Bronchial epithelial cell (primary cell): Measurements from ENCODE around the gene SEC16B. TPM values are rescaled to one million over a fixed set of nuclear protein-coding genes. Genes with fewer than 3 reads are reported as not detected.

Experiments
- DNase-seq: peaks from one replicate; pipeline ENCODE4 v3.0.0-alpha.2; 2010; ENCODE audit warnings: low read depth
- FAIRE-seq: peaks from 2 replicates; lab custom pipeline; 2011; peaks lifted over from hg19 to GRCh38; lab: Jason Lieb, UNC
- H3K27me3 ChIP-seq: 2 replicates; pipeline ENCODE4 v1.5.1; 2011; ENCODE audit warnings: low read length; ENCODE audit not compliant: control insufficient read depth, insufficient read depth
- H3K36me3 ChIP-seq: 2 replicates; pipeline ENCODE4 v1.5.1; 2011; ENCODE audit warnings: low read length; ENCODE audit not compliant: control insufficient read depth, insufficient read depth
- H3K4me3 ChIP-seq: 2 replicates; pipeline ENCODE4 v1.5.1; 2011; ENCODE audit warnings: mild to moderate bottlenecking, low read depth, low read length, control low read depth
- CTCF ChIP-seq: IDR thresholded peaks from 2 replicates; pipeline ENCODE4 v1.5.1; 2011; ENCODE audit warnings: mild to moderate bottlenecking, moderate library complexity, low read length, control low read depth, inconsistent platforms; ENCODE audit not compliant: insufficient read depth, severe bottlenecking
- total RNA-seq: library from RNA; depleted of rRNA; stranded (reverse); fragments of >200 nt; gene quantifications from 2 replicates; pipeline ENCODE4 v1.2.1, GENCODE V29; 2014

Gene SEC16B
- total RNA-seq, 1 donor from 2014 or later, result 0.26 TPM

- Histone ChIP-seq H3K27me3 (no peaks in the 10 kb centered on the region), H3K36me3 (no peaks in the 10 kb centered on the region), H3K4me3 (no peak overlapping the region)
- DNase-seq (no peak), FAIRE-seq (no peak)
- TF ChIP-seq CTCF, result no peak
Observed at GRCh38 chr1:177902266-177902665, 67.6 kb downstream of the SEC16B start.

- TF ChIP-seq CTCF, result no peak
- H3K27me3 ChIP-seq, result no peaks in the 10 kb centered on the region
- H3K4me3 ChIP-seq, result no peak overlapping the region
- no peaks in the 10 kb centered on the region for H3K36me3 ChIP-seq
- FAIRE-seq (no peak), DNase-seq (no peak)
Observed at GRCh38 chr1:177897998-177898654, 71.7 kb downstream of the SEC16B start.

- no peak for TF ChIP-seq CTCF
- no peak for DNase-seq
- peak; percentile 83 for FAIRE-seq
Observed at GRCh38 chr1:177897281-177897997, 72.4 kb downstream of the SEC16B start.

More at GRCh38 chr1:177897281-177897997, 72.4 kb downstream of the SEC16B start:
- Histone ChIP-seq H3K27me3 (no peaks in the 10 kb centered on the region), H3K4me3 (no peak overlapping the region), H3K36me3 (no peaks in the 10 kb centered on the region)

Other genes with a start within 250 kb of the SEC16B start
- gene RASAL2, start 124.0 kb upstream of the SEC16B start, total RNA-seq, result 9.7 and 12.4 TPM in 2 replicates